WTC11 (cell line): Measurements from ENCODE around the gene PRKAG2. TPM values are rescaled to one million over a fixed set of nuclear protein-coding genes. Genes with fewer than 3 reads are reported as not detected.

Source experiments
- ATAC-seq: fragments of 200-7000 bp; cut with Tn5 transposase; 2 replicates; pipeline ENCODE4 v1.10.0; 2021; ENCODE audit warnings: mild to moderate bottlenecking, moderate library complexity
- CTCF ChIA-PET: fragments of 300-600 bp; sonication (Branson Sonifier 250); formaldehyde crosslinking; loops from one replicate; lab custom pipeline; 2021; ENCODE audit warnings: antibody characterized with exemption; lab: Charles Lee
- POLR2A ChIA-PET: fragments of 350-600 bp; sonication (Branson Sonifier 250); formaldehyde crosslinking; loops from one replicate; lab custom pipeline; 2021; ENCODE audit warnings: antibody characterized with exemption; lab: Charles Lee
- DNase-seq: peaks from one replicate; pipeline ENCODE4 v3.0.0; 2021; ENCODE audit warnings: low spot score
- H3K27ac Mint-ChIP-seq: 2 replicates; pipeline ENCODE4 v1.8.0; 2021; ENCODE audit warnings: mixed read lengths
- H3K27me3 Mint-ChIP-seq: 2 replicates; pipeline ENCODE4 v1.8.0; 2021; ENCODE audit warnings: low read depth, mild to moderate bottlenecking, moderate library complexity, mixed read lengths
- H3K36me3 Mint-ChIP-seq: 2 replicates; pipeline ENCODE4 v1.8.0; 2021; ENCODE audit warnings: mixed read lengths
- H3K4me1 Mint-ChIP-seq: 2 replicates; pipeline ENCODE4 v1.8.0; 2022; ENCODE audit warnings: mixed read lengths
- H3K4me3 Mint-ChIP-seq: 2 replicates; pipeline ENCODE4 v1.8.0; 2021; ENCODE audit warnings: mild to moderate bottlenecking, moderate library complexity, mixed read lengths
- H3K9me3 Mint-ChIP-seq: 2 replicates; pipeline ENCODE4 v1.8.0; 2021; ENCODE audit warnings: mixed read lengths
- AR ChIP-seq: fragments of 250-450 bp; sonication (Bioruptor Pico); IDR thresholded peaks from 2 replicates; pipeline ENCODE4 v1.9.0; 2021; ENCODE audit warnings: mild to moderate bottlenecking
- ATF1 ChIP-seq: sonication (generic); formaldehyde crosslinking; IDR thresholded peaks from 2 replicates; pipeline ENCODE4 v1.8.1; 2023; ENCODE audit warnings: mild to moderate bottlenecking, moderate library complexity, missing genetic modification reagents
- CREM ChIP-seq: sonication (generic); formaldehyde crosslinking; IDR thresholded peaks from 2 replicates; pipeline ENCODE4 v1.8.1; 2022; ENCODE audit warnings: mild to moderate bottlenecking, missing genetic modification reagents, moderate library complexity
- EMX1 ChIP-seq: fragments of 250-450 bp; sonication (Bioruptor Pico); IDR thresholded peaks from 2 replicates; pipeline ENCODE4 v1.8.0; 2021; ENCODE audit warnings: mild to moderate bottlenecking
- ETV6 ChIP-seq: sonication (generic); formaldehyde crosslinking; IDR thresholded peaks from 2 replicates; pipeline ENCODE4 v1.8.1; 2022; ENCODE audit warnings: mild to moderate bottlenecking, missing genetic modification reagents
- FOXK1 ChIP-seq: sonication (generic); formaldehyde crosslinking; IDR thresholded peaks from 2 replicates; pipeline ENCODE4 v1.8.0; 2022; ENCODE audit warnings: mild to moderate bottlenecking, moderate library complexity, missing genetic modification reagents
- FOXP4 ChIP-seq: sonication (generic); formaldehyde crosslinking; IDR thresholded peaks from 2 replicates; pipeline ENCODE4 v1.8.0; 2022; ENCODE audit warnings: mild to moderate bottlenecking, missing genetic modification reagents
- NFATC4 ChIP-seq: fragments of 250-450 bp; sonication (Bioruptor Pico); IDR thresholded peaks from 2 replicates; pipeline ENCODE4 v1.9.0; 2021; ENCODE audit warnings: mild to moderate bottlenecking
- NR3C1 ChIP-seq: sonication (generic); formaldehyde crosslinking; conservative IDR thresholded peaks from 2 replicates; pipeline ENCODE4 v1.8.1; 2023; ENCODE audit warnings: low read depth, mild to moderate bottlenecking, missing genetic modification reagents
- PRDM15 ChIP-seq: sonication (generic); formaldehyde crosslinking; IDR thresholded peaks from 2 replicates; pipeline ENCODE4 v1.8.0; 2022; ENCODE audit warnings: missing genetic modification reagents
- PREB ChIP-seq: sonication (generic); formaldehyde crosslinking; IDR thresholded peaks from 2 replicates; pipeline ENCODE4 v1.8.1; 2022; ENCODE audit warnings: mild to moderate bottlenecking, missing genetic modification reagents, moderate library complexity, borderline replicate concordance
- SP1 ChIP-seq: sonication (generic); formaldehyde crosslinking; conservative IDR thresholded peaks from 2 replicates; pipeline ENCODE4 v1.8.1; 2022; ENCODE audit warnings: missing genetic modification reagents
- TEAD1 ChIP-seq: sonication (generic); formaldehyde crosslinking; IDR thresholded peaks from 2 replicates; pipeline ENCODE4 v1.8.0; 2022; ENCODE audit warnings: mild to moderate bottlenecking, missing genetic modification reagents
- TP53 ChIP-seq: sonication (generic); formaldehyde crosslinking; IDR thresholded peaks from 2 replicates; pipeline ENCODE4 v1.8.1; 2023; ENCODE audit warnings: mild to moderate bottlenecking, missing genetic modification reagents
- ZNF423 ChIP-seq: fragments of 250-450 bp; sonication (Bioruptor Pico); IDR thresholded peaks from 2 replicates; pipeline ENCODE4 v2.1.2; 2022; ENCODE audit warnings: mild to moderate bottlenecking, moderate library complexity
- total RNA-seq: library from RNA; stranded (reverse); gene quantifications from 3 replicates; pipeline ENCODE4 v1.2.3, GENCODE V29; 2021
- TF ChIP-seq, protein P1 (sequence below): sonication (generic); formaldehyde crosslinking; IDR thresholded peaks from 2 replicates; pipeline ENCODE4 v1.8.0; 2022; ENCODE audit warnings: mild to moderate bottlenecking, missing genetic modification reagents

PRKAG2 gene
- total RNA-seq, 1 experiment from 2014 or later: 20.3 TPM

GRCh38 chr7:151880688-151881087, 3.8 kb upstream of the PRKAG2 start:
- TF ChIP-seq EMX1 (CRISPR knock-in tag) (no peak), AR (no peak), TP53 (no peak), PRDM15 (CRISPR knock-in tag) (no peak), PREB (CRISPR knock-in tag) (no peak)
- TF ChIP-seq, protein P1, sequence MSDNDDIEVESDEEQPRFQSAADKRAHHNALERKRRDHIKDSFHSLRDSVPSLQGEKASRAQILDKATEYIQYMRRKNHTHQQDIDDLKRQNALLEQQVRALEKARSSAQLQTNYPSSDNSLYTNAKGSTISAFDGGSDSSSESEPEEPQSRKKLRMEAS (CRISPR knock-in tag): no peak
- no peak for ATAC-seq

GRCh38 chr7:151877911-151878835, 1.3 kb upstream of the PRKAG2 start:
- no peak overlapping the region for H3K27ac Mint-ChIP-seq
- TF ChIP-seq ZNF423 (CRISPR knock-in tag) (0 out of 2 replicates have a peak, but pooled peaks have one; percentile 2), CREM (CRISPR knock-in tag) (0 out of 2 replicates have a peak, but pooled peaks have one; percentile 39), NR3C1 (CRISPR knock-in tag) (no peak)
- no peak for DNase-seq
- H3K4me3 Mint-ChIP-seq: peak overlapping the region; percentile 62
- ChIA-PET POLR2A (no interaction called here), CTCF (no interaction called here)
- ATAC-seq: no peak
- H3K4me1 Mint-ChIP-seq: peaks cover 8% of the 10 kb centered on the region
- H3K36me3 Mint-ChIP-seq: no peaks in the 10 kb centered on the region
- no peaks in the 10 kb centered on the region for H3K9me3 Mint-ChIP-seq
- peaks cover 42% of the 10 kb centered on the region for H3K27me3 Mint-ChIP-seq

More at GRCh38 chr7:151880688-151881087, 3.8 kb upstream of the PRKAG2 start:
- peaks cover 37% of the 10 kb centered on the region for H3K27me3 Mint-ChIP-seq
- POLR2A ChIA-PET: no interaction called here
- H3K4me1 Mint-ChIP-seq: peaks cover 3% of the 10 kb centered on the region; the same call in 1 of the 2 replicates
- no peak for DNase-seq
- no peak overlapping the region for H3K27ac Mint-ChIP-seq
- CTCF ChIA-PET: no interaction called here
- H3K9me3 Mint-ChIP-seq: no peaks in the 10 kb centered on the region
- no peaks in the 10 kb centered on the region for H3K36me3 Mint-ChIP-seq
- H3K4me3 Mint-ChIP-seq: no peak overlapping the region

DNA sequence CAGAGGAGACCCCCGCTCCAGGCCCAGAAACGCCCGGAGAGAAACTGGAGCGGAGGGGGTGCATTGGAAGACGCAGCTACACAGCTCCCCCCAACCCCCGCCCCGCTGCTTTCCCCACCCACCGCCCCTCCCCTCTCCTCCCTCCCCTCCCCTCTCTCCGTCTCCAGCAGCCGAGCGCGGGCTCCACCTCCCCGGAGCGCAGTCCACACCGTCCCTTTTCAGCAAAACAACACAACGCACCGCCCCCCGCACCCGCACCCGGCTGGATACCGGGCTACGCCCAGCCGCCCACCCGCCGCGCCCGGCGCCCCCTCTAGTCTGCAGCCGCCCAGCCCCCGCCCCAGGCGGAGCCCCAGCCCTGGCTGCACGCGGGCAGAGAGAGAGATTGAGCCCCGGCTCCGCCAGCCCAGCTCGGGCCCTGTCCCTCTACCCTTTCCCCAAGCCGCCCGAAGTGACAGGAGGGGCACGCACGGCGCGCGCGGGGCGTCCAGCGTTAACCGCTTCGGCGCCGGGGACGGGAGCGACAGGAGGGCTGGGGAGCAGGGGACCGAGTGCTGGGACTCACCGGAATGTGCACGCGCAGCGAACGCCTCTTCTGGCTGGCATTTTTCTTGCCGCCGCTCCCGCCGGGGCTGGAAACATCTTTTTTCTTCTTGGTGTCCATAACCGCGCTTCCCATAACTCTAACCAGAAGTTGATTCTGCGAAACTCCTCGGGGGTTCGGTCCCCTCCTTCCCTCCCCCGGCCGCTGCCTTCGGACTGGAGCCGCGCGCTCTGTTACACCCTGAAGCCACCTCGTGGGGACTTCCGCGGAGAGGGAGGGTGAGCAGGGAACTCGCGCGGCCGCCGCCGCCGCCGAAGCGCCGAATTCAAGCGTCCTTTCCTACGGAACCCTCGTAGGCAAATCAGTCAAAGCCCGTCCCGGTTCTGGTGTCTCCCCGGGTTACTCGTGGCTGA, 695 bp downstream of the PRKAG2 start:
- CTCF ChIA-PET: interaction anchor here (0.7 to 3.1 kb wide), 5 partner anchors 10 to 93 kb away, joined by 3 to 19 read pairs (median 3); no protein-coding TSS in a partner anchor
- POLR2A ChIA-PET: no interaction called here
- Mint-ChIP-seq H3K4me1 (peaks cover 8% of the 10 kb centered on the region), H3K27ac (no peak overlapping the region), H3K4me3 (peak overlapping the region; percentile 86), H3K36me3 (no peaks in the 10 kb centered on the region), H3K27me3 (peaks cover 42% of the 10 kb centered on the region), H3K9me3 (no peaks in the 10 kb centered on the region)
- DNase-seq: peak; percentile 70
- ATAC-seq: peak; percentile 56
- TF ChIP-seq ETV6 (CRISPR knock-in tag) (peak; percentile 39; the same call in 1 of the 2 replicates), NFATC4 (CRISPR knock-in tag) (no peak), ATF1 (CRISPR knock-in tag) (no peak), SP1 (CRISPR knock-in tag) (peak; percentile 37; the same call in 1 of the 2 replicates), FOXP4 (CRISPR knock-in tag) (peak; percentile 72; the same call in 1 of the 2 replicates), ZNF423 (CRISPR knock-in tag) (peak; percentile 18), TEAD1 (CRISPR knock-in tag) (peak; percentile 75; the same call in 1 of the 2 replicates), FOXK1 (CRISPR knock-in tag) (0 out of 2 replicates have a peak, but pooled peaks have one; percentile 43)
- TF ChIP-seq, protein P1 (CRISPR knock-in tag): peak; percentile 14; the same call in 1 of the 2 replicates
